Mesodermal cell (in vitro differentiated cells): Measurements from ENCODE around the gene ALKBH5.

Experiments used
- H3K27ac ChIP-seq: 2 replicates; pipeline ENCODE4 v1.7.0; 2013; ENCODE audit warnings: mild to moderate bottlenecking, low read depth, low read length, moderate library complexity; ENCODE audit not compliant: severe bottlenecking
- H3K36me3 ChIP-seq: 2 replicates; pipeline ENCODE4 v1.7.1; 2013; ENCODE audit warnings: mild to moderate bottlenecking, low read length, moderate library complexity; ENCODE audit not compliant: control insufficient read depth, insufficient read depth
- H3K4me1 ChIP-seq: one replicate; pipeline ENCODE4 v1.7.1; 2013; ENCODE audit warnings: mild to moderate bottlenecking, low read length; ENCODE audit not compliant: insufficient read depth, control insufficient read depth, poor library complexity, severe bottlenecking
- H3K4me3 ChIP-seq: 2 replicates; pipeline ENCODE4 v1.7.0; 2013; ENCODE audit warnings: low read length, control low read depth, mild to moderate bottlenecking; ENCODE audit not compliant: insufficient read depth, poor library complexity, severe bottlenecking; ENCODE audit errors: extremely low read depth
- H3K9me3 ChIP-seq: 2 replicates; pipeline ENCODE4 v1.7.1; 2013; ENCODE audit warnings: mild to moderate bottlenecking, low read length, moderate library complexity; ENCODE audit not compliant: control insufficient read depth
- WGBS, 2 experiments: methylation state at CpG; one replicate each; pipeline ENCODE4 v1.1.5; 2013; ENCODE audit warnings: missing lambda C conversion rate in 2 of 2; ENCODE audit not compliant: insufficient coverage in 2 of 2; 5-methylcytosine and 5-hydroxymethylcytosine counted together

ALKBH5 gene

GRCh38 chr17:18158022-18158600, 25.5 kb upstream of the ALKBH5 start:
- WGBS, 2 experiments, result 75 to 78% methylated on average over 15 to 23 of the region's 26 CpGs
- H3K4me3 ChIP-seq, result no peak overlapping the region
- no peaks in the 10 kb centered on the region for H3K4me1 ChIP-seq
- no peaks in the 10 kb centered on the region for H3K36me3 ChIP-seq
- H3K27ac ChIP-seq, result no peak overlapping the region
- no peaks in the 10 kb centered on the region for H3K9me3 ChIP-seq

- Histone ChIP-seq H3K36me3 (no peaks in the 10 kb centered on the region), H3K9me3 (no peaks in the 10 kb centered on the region), H3K27ac (no peak overlapping the region), H3K4me1 (no peaks in the 10 kb centered on the region), H3K4me3 (no peak overlapping the region)
- WGBS, 2 experiments, result 92 to 100% methylated on average over 2 of the region's 3 CpGs
Observed at GRCh38 chr17:18159551-18160120, 24.0 kb upstream of the ALKBH5 start.

GRCh38 chr17:18160128-18160856, 23.3 kb upstream of the ALKBH5 start:
- H3K4me3 ChIP-seq, result no peak overlapping the region
- H3K4me1 ChIP-seq, result no peaks in the 10 kb centered on the region
- no peaks in the 10 kb centered on the region for H3K36me3 ChIP-seq
- 86 to 97% methylated on average over 4 of the region's 5 CpGs for WGBS, 2 experiments
- H3K9me3 ChIP-seq, result no peaks in the 10 kb centered on the region
- H3K27ac ChIP-seq, result no peak overlapping the region

GRCh38 chr17:18161207-18162145, 22.2 kb upstream of the ALKBH5 start:
- WGBS, 2 experiments, result 74 to 84% methylated on average over 8 to 10 of the region's 12 CpGs
- H3K4me1 ChIP-seq, result no peaks in the 10 kb centered on the region
- no peak overlapping the region for H3K4me3 ChIP-seq
- H3K9me3 ChIP-seq, result no peaks in the 10 kb centered on the region
- H3K36me3 ChIP-seq, result no peaks in the 10 kb centered on the region
- no peak overlapping the region for H3K27ac ChIP-seq

- Histone ChIP-seq H3K4me1 (no peaks in the 10 kb centered on the region), H3K9me3 (no peaks in the 10 kb centered on the region), H3K36me3 (no peaks in the 10 kb centered on the region), H3K27ac (no peak overlapping the region), H3K4me3 (no peak overlapping the region)
- WGBS, 2 experiments, result 83 to 87% methylated on average over 4 to 6 of the region's 7 CpGs
Observed at GRCh38 chr17:18163547-18163946, 20.1 kb upstream of the ALKBH5 start.

- WGBS, 2 experiments, result 74 to 79% methylated on average over 5 of the region's 5 CpGs
- Histone ChIP-seq H3K4me1 (no peaks in the 10 kb centered on the region), H3K4me3 (no peak overlapping the region), H3K9me3 (no peaks in the 10 kb centered on the region), H3K27ac (no peak overlapping the region), H3K36me3 (no peaks in the 10 kb centered on the region)
Observed at GRCh38 chr17:18166894-18167293, 16.7 kb upstream of the ALKBH5 start.

- Histone ChIP-seq H3K9me3 (no peaks in the 10 kb centered on the region), H3K36me3 (no peaks in the 10 kb centered on the region), H3K27ac (no peak overlapping the region), H3K4me3 (no peak overlapping the region), H3K4me1 (no peaks in the 10 kb centered on the region)
- WGBS, 2 experiments, result 81 to 96% methylated on average over 6 to 9 of the region's 10 CpGs
Observed at GRCh38 chr17:18167421-18167820, 16.2 kb upstream of the ALKBH5 start.

- Histone ChIP-seq H3K4me1 (no peaks in the 10 kb centered on the region), H3K4me3 (no peak overlapping the region), H3K36me3 (no peaks in the 10 kb centered on the region), H3K9me3 (no peaks in the 10 kb centered on the region), H3K27ac (no peak overlapping the region)
- 88 to 89% methylated on average over 1 to 2 of the region's 3 CpGs for WGBS, 2 experiments
Observed at GRCh38 chr17:18172531-18173278, 10.9 kb upstream of the ALKBH5 start.

GRCh38 chr17:18173740-18174139, 9.9 kb upstream of the ALKBH5 start:
- WGBS, 2 experiments, result 96 to 97% methylated on average over 13 of the region's 14 CpGs

GRCh38 chr17:18176176-18176575, 7.5 kb upstream of the ALKBH5 start:
- Histone ChIP-seq H3K27ac (no peak overlapping the region), H3K4me1 (no peaks in the 10 kb centered on the region), H3K36me3 (no peaks in the 10 kb centered on the region), H3K4me3 (no peak overlapping the region), H3K9me3 (no peaks in the 10 kb centered on the region)
- 80 to 86% methylated on average over 6 to 7 of the region's 7 CpGs for WGBS, 2 experiments

More at GRCh38 chr17:18173740-18174139, 9.9 kb upstream of the ALKBH5 start:
- Histone ChIP-seq H3K4me1 (no peaks in the 10 kb centered on the region), H3K4me3 (no peak overlapping the region), H3K9me3 (no peaks in the 10 kb centered on the region), H3K27ac (no peak overlapping the region), H3K36me3 (no peaks in the 10 kb centered on the region)
